ACC112 (cell line): Measurements from ENCODE around the gene GRIK4.

Source experiments
- H2AFZ ChIP-seq: fragments of 200-600 bp; sonication (generic); one replicate; pipeline ENCODE4 v1.6.0; 2017; ENCODE audit warnings: antibody characterized with exemption, low read length; ENCODE audit not compliant: unreplicated experiment
- H3K27ac ChIP-seq: fragments of 200-600 bp; sonication (generic); 2 replicates; pipeline ENCODE4 v1.5.1; 2014; ENCODE audit warnings: low read depth, mild to moderate bottlenecking, antibody characterized with exemption, low read length, moderate library complexity
- H3K27me3 ChIP-seq: fragments of 200-600 bp; sonication (generic); 2 replicates; pipeline ENCODE4 v1.6.1; 2014; ENCODE audit warnings: mild to moderate bottlenecking, antibody characterized with exemption, low read length, moderate library complexity, mixed read lengths; ENCODE audit not compliant: insufficient read depth
- H3K36me3 ChIP-seq: fragments of 200-600 bp; sonication (generic); 2 replicates; pipeline ENCODE4 v1.6.1; 2016; ENCODE audit warnings: mild to moderate bottlenecking, antibody characterized with exemption, low read length, moderate library complexity, mixed read lengths; ENCODE audit not compliant: insufficient read depth
- H3K4me1 ChIP-seq: fragments of 200-600 bp; sonication (generic); one replicate; pipeline ENCODE4 v1.6.1; 2016; ENCODE audit warnings: low read length, mixed read lengths; ENCODE audit not compliant: insufficient read depth, unreplicated experiment, control insufficient read depth
- H3K4me3 ChIP-seq: fragments of 200-600 bp; sonication (generic); 2 replicates; pipeline ENCODE4 v1.5.1; 2014; ENCODE audit warnings: mild to moderate bottlenecking, low read depth, low read length
- H3K79me2 ChIP-seq: fragments of 200-600 bp; sonication (generic); one replicate; pipeline ENCODE4 v1.6.0; 2016; ENCODE audit warnings: low read length; ENCODE audit not compliant: control insufficient read depth, unreplicated experiment, insufficient read depth

GRIK4 gene

DNA sequence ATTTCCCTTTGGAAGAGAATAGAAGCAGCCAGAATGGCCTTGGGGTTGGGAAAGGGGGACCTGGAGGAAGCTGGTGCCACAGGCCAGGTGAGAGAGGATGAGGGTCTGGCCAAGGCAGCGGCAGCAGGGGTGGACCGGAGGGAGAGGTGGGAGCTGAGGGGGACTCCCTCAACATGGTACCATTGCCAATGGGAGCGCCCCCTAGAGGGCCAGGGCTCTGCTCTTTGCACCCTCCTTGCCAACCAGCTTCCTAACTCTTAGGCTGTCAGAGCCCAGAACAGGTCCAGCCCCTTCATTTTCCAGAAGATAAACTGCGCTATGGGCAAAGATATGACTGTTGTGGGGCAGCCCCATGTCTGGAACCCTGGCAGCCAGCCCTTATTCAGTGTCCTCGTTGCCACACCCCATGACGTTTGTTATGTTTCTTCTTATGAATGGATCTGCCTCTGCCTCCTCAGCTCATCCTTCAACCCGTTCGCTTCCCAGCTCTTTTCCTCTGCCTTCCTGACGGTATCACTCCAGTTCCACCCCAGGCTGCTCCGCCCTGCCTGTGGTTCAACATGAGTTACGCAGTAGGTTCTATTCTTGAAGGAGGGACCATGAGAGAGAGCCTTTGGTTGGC is 185.2 kb downstream of the GRIK4 start:
- no peaks in the 10 kb centered on the region for H3K4me1 ChIP-seq
- H3K4me3 ChIP-seq = no peak overlapping the region
- no peaks in the 10 kb centered on the region for H3K36me3 ChIP-seq
- H2AFZ ChIP-seq = no peak overlapping the region
- no peaks in the 10 kb centered on the region for H3K79me2 ChIP-seq
- H3K27me3 ChIP-seq = peaks cover 12% of the 10 kb centered on the region
- H3K27ac ChIP-seq = no peak overlapping the region

DNA sequence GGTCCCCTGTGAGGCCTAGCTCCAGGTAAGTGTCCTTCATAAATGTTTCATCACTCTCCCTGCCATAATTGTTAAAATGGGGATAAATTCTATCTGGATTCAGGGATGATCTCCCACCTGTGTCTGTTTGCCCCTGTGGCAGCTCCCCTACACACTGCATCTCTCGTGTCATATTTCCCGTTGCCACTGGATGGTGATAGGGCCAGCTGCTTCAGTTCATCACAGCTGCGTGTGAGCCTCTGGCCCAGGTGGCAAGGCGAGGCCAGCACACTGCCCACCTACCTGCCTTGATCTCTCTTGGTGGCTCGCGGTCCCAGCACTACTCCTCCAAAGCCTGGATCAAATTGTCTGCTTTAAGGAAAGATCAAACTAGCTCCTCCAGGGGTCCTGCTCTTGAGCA is 187.4 kb downstream of the GRIK4 start:
- no peak overlapping the region for H2AFZ ChIP-seq
- H3K36me3 ChIP-seq = no peaks in the 10 kb centered on the region
- H3K4me3 ChIP-seq = no peak overlapping the region
- no peaks in the 10 kb centered on the region for H3K79me2 ChIP-seq
- no peak overlapping the region for H3K27ac ChIP-seq
- peaks cover 15% of the 10 kb centered on the region; the same call in 1 of the 2 replicates for H3K27me3 ChIP-seq
- no peaks in the 10 kb centered on the region for H3K4me1 ChIP-seq

DNA sequence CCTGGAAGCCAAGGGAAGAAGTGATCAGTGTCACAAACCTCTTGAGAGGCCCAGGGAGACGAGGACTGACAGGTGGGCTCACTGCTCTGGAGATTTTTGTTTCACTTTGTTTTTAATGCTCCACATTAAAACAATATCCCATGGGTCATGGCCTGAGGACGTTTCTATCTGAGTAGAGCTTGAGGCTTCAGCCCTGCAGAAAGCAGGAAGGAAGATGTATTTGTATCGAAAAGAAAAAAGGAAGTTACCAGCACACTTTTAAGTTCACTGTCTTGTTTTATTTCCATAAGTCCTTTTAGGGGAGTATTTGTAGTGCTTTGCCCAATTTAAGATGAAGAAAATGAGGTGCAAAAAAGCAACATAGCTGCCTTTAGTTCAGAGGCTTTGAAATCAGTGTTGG is 191.1 kb downstream of the GRIK4 start:
- Histone ChIP-seq H3K4me1 (no peaks in the 10 kb centered on the region), H3K4me3 (no peak overlapping the region), H3K27ac (no peak overlapping the region)

DNA sequence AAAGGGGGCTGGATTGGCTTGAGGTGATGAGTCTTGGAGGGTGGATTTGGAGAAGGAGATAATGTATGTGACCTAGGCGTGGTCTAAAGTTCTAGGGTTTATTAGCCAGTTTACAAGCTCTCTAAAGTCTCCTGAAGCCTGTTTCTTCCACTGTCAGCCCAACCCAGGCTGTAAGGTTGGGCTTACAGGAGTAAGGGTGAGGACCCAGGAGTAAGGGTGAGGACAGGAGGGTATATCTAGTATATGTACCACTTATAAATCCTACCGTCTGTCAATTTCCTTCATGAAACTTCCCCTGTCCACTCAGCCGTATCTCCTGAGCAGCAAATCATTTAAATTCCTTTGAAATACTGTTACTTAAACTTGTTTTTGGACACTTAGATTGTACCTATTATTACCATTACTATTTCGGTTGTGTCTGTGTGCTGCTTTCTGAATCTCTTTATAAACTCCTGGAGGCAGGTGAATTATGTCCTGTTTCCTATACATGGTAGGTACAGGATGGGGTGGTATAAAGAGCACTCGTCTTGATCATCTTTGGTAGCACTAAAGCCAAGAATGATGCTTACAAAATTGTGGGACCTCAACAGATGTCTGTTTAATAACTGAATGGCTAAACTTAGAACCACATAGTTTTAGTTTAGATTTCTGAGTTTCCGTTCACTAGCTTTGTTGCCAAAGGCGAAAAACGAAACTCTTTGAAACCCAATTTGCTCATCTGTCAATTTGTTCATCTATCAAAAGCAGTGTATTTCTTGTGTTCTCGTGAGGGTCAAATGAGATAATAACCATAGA is 192.0 kb downstream of the GRIK4 start:
- Histone ChIP-seq H3K4me3 (no peak overlapping the region), H3K79me2 (no peaks in the 10 kb centered on the region), H3K36me3 (no peaks in the 10 kb centered on the region), H3K4me1 (no peaks in the 10 kb centered on the region), H3K27ac (no peak overlapping the region), H3K27me3 (peaks cover 32% of the 10 kb centered on the region; the same call in 1 of the 2 replicates), H2AFZ (no peak overlapping the region)

More for the DNA sequence above, 191.1 kb downstream of the GRIK4 start:
- H3K36me3 ChIP-seq = no peaks in the 10 kb centered on the region
- no peak overlapping the region for H2AFZ ChIP-seq
- H3K79me2 ChIP-seq = no peaks in the 10 kb centered on the region
- H3K27me3 ChIP-seq = peaks cover 27% of the 10 kb centered on the region; the same call in 1 of the 2 replicates

DNA sequence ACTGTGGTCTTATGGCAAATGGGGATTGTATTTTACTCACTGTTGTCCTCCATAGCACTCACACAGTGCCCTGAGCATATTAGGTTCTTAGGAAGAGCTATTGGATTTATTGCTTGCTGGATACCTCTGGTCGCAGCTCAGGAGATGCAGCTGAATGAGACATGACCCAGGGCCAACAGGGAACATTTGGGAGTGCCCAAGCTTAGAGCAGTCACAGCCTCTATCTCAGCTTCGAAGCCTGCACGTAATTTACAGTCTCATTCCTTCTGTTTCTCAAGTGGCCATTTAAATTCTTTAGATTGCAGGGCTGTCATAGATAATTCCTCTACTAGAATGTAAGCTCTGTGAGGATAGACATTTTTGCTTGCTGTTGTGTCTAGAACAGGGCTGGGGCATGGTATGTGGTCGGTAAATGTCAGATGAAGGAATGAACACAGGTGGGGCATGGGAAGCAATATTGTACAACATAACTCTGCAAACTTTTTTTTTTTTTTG is 192.8 kb downstream of the GRIK4 start:
- Histone ChIP-seq H3K36me3 (no peaks in the 10 kb centered on the region), H3K4me1 (no peaks in the 10 kb centered on the region), H3K27me3 (peaks cover 32% of the 10 kb centered on the region; the same call in 1 of the 2 replicates), H3K27ac (no peak overlapping the region), H3K79me2 (no peaks in the 10 kb centered on the region), H3K4me3 (no peak overlapping the region), H2AFZ (no peak overlapping the region)

DNA sequence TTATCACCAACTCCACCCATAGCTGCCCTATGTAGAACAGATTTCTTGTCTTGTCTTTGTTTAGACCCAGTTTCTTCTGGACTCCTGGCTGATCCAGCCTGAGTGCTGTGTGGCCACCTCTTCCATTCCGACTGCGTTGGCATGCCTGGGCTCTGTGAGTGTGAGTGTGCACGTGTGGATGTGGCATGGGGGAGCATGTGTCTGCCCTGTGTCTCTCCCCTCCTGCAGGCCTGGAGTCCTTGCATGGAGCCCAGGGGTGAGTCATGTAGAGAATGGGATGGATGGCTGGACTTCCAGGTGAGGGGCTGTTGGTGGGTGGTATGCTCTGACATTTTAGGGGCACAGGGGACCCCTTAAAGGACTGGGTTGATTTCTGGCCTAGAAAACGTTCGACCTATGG is 194.7 kb downstream of the GRIK4 start:
- Histone ChIP-seq H3K36me3 (no peaks in the 10 kb centered on the region), H3K4me3 (no peak overlapping the region), H3K4me1 (peaks cover 14% of the 10 kb centered on the region), H3K27me3 (peaks cover 27% of the 10 kb centered on the region; the same call in 1 of the 2 replicates), H3K27ac (no peak overlapping the region), H3K79me2 (no peaks in the 10 kb centered on the region), H2AFZ (no peak overlapping the region)

DNA sequence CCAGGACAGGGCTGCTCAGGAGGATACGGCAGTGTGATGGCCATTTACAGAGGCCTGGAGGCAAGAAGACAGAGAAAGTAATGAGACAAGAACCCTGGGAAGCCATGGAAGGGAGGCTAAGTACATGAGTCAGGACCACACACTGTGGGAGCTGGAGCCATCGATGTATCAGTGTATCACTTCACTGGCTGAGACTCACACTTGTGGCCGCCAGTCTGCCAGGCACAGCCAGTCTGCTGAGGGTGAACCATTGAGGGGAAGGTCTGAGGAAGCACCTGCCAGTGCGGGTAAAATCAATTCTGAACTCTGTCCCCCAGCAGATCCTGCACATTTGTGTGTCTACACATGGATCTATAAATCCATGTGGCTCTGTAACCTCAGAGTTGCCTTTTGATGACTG is 195.6 kb downstream of the GRIK4 start:
- no peak overlapping the region for H3K4me3 ChIP-seq
- H3K4me1 ChIP-seq = peaks cover 15% of the 10 kb centered on the region
- no peaks in the 10 kb centered on the region for H3K79me2 ChIP-seq
- peaks cover 26% of the 10 kb centered on the region; the same call in 1 of the 2 replicates for H3K27me3 ChIP-seq
- H3K36me3 ChIP-seq = no peaks in the 10 kb centered on the region
- no peak overlapping the region for H2AFZ ChIP-seq
- H3K27ac ChIP-seq = no peak overlapping the region

DNA sequence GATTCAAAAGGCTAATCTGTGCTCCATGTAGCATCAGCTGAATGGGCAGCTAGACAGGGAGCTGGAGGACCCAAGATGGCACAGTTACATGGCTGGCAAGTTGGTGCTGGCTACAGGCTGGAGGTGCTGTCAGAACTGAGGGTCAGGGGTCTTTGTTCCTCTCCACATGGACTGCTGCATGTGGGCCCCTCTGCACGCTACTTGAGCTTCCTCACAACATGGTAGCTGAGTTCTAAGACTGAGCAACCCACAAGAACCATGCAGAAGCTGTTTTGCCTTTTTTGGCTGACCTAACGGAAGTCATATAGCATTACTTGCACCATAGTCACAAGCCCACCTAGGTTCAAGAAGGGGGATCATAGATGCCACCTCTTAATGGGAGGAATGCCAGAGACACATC is 196.1 kb downstream of the GRIK4 start:
- Histone ChIP-seq H3K36me3 (no peaks in the 10 kb centered on the region), H2AFZ (no peak overlapping the region), H3K79me2 (no peaks in the 10 kb centered on the region), H3K4me3 (no peak overlapping the region), H3K4me1 (peaks cover 15% of the 10 kb centered on the region), H3K27me3 (peaks cover 26% of the 10 kb centered on the region; the same call in 1 of the 2 replicates), H3K27ac (no peak overlapping the region)

DNA sequence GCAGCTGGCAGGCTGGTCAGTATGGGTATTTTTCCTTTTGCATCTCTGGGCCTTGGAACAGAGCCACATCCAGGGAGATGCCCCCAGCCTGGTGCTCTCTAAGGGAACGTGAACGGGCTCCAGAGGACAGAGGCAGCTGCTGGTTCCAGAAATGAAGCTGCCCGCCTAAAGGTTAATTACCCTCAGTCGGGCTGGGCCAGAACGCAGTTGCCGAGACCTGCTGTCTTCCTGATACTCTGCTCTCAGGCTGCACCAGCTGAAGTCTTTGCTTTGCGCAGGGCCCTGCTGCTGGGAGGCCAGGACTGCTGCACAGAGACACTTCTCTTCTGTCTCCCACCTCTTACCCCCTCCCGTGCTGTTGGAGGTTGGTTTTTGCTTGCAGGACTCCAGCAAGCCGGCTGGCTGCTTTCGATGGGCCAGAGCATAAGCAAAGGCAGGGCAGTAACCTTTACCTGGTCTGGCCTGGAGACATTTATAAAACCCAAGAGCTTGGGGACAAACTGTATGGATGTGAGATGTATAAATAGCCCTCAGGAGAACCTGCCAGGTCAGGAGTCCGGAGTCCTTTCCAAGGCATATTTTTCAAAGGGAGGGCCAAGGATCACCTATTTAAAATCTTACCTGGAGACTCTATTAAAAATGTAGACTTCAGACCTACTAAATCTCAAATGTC is 197.1 kb downstream of the GRIK4 start:
- Histone ChIP-seq H3K79me2 (no peaks in the 10 kb centered on the region), H3K27me3 (peaks cover 20% of the 10 kb centered on the region; the same call in 1 of the 2 replicates), H3K4me3 (no peak overlapping the region), H3K4me1 (peaks cover 15% of the 10 kb centered on the region), H3K27ac (no peak overlapping the region), H3K36me3 (no peaks in the 10 kb centered on the region), H2AFZ (no peak overlapping the region)

DNA sequence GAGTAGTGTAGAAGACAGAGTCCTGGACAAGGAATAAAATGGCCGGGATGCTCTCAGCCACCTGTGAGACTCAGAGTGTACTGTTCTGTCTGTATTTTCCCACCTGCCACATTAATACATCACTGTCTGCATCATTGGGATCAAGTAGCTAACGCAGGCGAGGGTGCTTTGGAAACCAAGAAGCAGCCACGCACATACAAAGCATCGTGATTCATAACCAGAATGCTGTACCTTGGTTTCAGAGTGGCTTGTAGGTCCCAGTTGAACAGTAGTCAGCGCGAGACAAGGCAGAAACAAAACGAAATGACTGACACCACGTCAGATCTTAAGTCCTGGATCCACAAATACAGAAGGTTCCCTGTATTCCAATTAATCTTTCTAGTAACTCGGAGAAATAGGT is 198.3 kb downstream of the GRIK4 start:
- H3K27ac ChIP-seq = no peak overlapping the region
- peaks cover 20% of the 10 kb centered on the region for H3K4me1 ChIP-seq
- H3K4me3 ChIP-seq = no peak overlapping the region
- peaks cover 9% of the 10 kb centered on the region; the same call in 1 of the 2 replicates for H3K27me3 ChIP-seq
- no peaks in the 10 kb centered on the region for H3K36me3 ChIP-seq
- no peaks in the 10 kb centered on the region for H3K79me2 ChIP-seq
- no peak overlapping the region for H2AFZ ChIP-seq
